HL-60 (cell line): ENCODE data around the gene DNASE1L1.

Experiments used
- GABPA ChIP-seq: IDR thresholded peaks from 2 replicates; pipeline ENCODE4 v1.6.1; 2012; ENCODE audit warnings: low read depth
- POLR2AphosphoS5 ChIP-seq: IDR thresholded peaks from 2 replicates; pipeline ENCODE4 v1.6.1; 2012; ENCODE audit warnings: low read depth
- TF ChIP-seq, protein P1 (sequence below): IDR thresholded peaks from one replicate; pipeline ENCODE4 v1.5.1; 2011; ENCODE audit warnings: low read length, control low read depth, inconsistent platforms; ENCODE audit not compliant: insufficient read depth
- TF ChIP-seq, protein P2 (sequence below): IDR thresholded peaks from 2 replicates; pipeline ENCODE4 v1.6.1; 2012; ENCODE audit warnings: low read depth; ENCODE audit not compliant: insufficient replicate concordance

DNA sequence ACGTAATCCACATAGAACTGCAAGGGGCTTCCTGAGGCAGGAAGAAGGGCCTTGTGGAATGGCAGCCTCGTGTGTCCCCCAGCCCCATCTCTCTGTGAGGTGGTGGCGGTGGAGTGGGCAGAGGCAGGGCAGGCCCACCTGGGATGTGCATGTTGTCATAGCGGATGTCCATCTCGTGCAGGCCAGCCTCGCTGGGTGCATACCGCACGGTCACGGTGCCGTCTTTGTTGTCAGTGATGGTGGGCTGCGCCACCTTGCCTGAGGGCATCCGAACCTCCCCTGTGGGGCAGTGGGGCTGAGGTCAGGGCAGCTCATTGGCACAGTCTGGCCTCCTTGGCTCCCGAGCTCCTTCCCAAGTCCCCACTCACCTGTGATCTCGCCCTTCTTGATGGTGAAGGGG is 55.0 kb downstream of the DNASE1L1 start:
- TF ChIP-seq POLR2AphosphoS5, result no peak
- TF ChIP-seq, protein P1, sequence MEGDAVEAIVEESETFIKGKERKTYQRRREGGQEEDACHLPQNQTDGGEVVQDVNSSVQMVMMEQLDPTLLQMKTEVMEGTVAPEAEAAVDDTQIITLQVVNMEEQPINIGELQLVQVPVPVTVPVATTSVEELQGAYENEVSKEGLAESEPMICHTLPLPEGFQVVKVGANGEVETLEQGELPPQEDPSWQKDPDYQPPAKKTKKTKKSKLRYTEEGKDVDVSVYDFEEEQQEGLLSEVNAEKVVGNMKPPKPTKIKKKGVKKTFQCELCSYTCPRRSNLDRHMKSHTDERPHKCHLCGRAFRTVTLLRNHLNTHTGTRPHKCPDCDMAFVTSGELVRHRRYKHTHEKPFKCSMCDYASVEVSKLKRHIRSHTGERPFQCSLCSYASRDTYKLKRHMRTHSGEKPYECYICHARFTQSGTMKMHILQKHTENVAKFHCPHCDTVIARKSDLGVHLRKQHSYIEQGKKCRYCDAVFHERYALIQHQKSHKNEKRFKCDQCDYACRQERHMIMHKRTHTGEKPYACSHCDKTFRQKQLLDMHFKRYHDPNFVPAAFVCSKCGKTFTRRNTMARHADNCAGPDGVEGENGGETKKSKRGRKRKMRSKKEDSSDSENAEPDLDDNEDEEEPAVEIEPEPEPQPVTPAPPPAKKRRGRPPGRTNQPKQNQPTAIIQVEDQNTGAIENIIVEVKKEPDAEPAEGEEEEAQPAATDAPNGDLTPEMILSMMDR, result no peak
- no peak for TF ChIP-seq GABPA
- TF ChIP-seq, protein P2, sequence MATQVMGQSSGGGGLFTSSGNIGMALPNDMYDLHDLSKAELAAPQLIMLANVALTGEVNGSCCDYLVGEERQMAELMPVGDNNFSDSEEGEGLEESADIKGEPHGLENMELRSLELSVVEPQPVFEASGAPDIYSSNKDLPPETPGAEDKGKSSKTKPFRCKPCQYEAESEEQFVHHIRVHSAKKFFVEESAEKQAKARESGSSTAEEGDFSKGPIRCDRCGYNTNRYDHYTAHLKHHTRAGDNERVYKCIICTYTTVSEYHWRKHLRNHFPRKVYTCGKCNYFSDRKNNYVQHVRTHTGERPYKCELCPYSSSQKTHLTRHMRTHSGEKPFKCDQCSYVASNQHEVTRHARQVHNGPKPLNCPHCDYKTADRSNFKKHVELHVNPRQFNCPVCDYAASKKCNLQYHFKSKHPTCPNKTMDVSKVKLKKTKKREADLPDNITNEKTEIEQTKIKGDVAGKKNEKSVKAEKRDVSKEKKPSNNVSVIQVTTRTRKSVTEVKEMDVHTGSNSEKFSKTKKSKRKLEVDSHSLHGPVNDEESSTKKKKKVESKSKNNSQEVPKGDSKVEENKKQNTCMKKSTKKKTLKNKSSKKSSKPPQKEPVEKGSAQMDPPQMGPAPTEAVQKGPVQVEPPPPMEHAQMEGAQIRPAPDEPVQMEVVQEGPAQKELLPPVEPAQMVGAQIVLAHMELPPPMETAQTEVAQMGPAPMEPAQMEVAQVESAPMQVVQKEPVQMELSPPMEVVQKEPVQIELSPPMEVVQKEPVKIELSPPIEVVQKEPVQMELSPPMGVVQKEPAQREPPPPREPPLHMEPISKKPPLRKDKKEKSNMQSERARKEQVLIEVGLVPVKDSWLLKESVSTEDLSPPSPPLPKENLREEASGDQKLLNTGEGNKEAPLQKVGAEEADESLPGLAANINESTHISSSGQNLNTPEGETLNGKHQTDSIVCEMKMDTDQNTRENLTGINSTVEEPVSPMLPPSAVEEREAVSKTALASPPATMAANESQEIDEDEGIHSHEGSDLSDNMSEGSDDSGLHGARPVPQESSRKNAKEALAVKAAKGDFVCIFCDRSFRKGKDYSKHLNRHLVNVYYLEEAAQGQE, result no peak
